Breast epithelium (tissue), 3 donors: Measurements from ENCODE around the gene SERPINB2.

Source experiments
- CTCF ChIP-seq, 3 donors: fragments of 450-650 bp; IDR thresholded peaks; one replicate each; pipeline ENCODE4 v1.5.1; 2016 to 2017; ENCODE audit warnings: antibody characterized with exemption in 3 of 3, mild to moderate bottlenecking in 3 of 3, moderate library complexity in 3 of 3
- POLR2A ChIP-seq: fragments of 450-650 bp; IDR thresholded peaks from one replicate; pipeline ENCODE4 v1.6.1; 2016; ENCODE audit warnings: antibody characterized with exemption, mild to moderate bottlenecking, moderate library complexity
- POLR2AphosphoS5 ChIP-seq, 3 donors: sonication (generic); formaldehyde crosslinking; IDR thresholded peaks; one replicate each; pipeline ENCODE4 v1.6.1; 2017; ENCODE audit warnings: antibody characterized with exemption in 3 of 3

GRCh38 chr18:63882333-63883141 lies 5.0 kb upstream of the SERPINB2 start:
- no peak for TF ChIP-seq CTCF (IDR thresholded peaks at IDR 0.05)
- TF ChIP-seq POLR2A: no peak
- no peak for TF ChIP-seq POLR2AphosphoS5 (IDR thresholded peaks at IDR 0.05)
